Tibial artery (tissue), 4 donors: Measurements from ENCODE around the gene INTS4.

Source experiments
- DNase-seq, 2 donors: peaks; one replicate each; pipeline ENCODE4 v3.0.0-alpha.2; 2019
- H3K27ac ChIP-seq, 2 donors: fragments of 200-600 bp; sonication (generic) in 1 of 2; 1 replicate in 1 of 2; 2 replicates in 1 of 2; pipeline ENCODE4 v1.5.1; 2018 to 2019; ENCODE audit warnings: mild to moderate bottlenecking in 1 of 2
- H3K27me3 ChIP-seq, 2 donors: fragments of 200-600 bp; sonication (generic) in 1 of 2; one replicate each; pipeline versions ENCODE4 v1.5.1 to v1.6.0; 2016 to 2019
- H3K36me3 ChIP-seq, 3 donors: fragments of 200-600 bp; sonication (generic) in 2 of 3; one replicate each; pipeline ENCODE4 v1.5.1; 2016 to 2019; ENCODE audit warnings: mild to moderate bottlenecking in 2 of 3
- H3K4me1 ChIP-seq, 4 donors: fragments of 200-600 bp; sonication (generic) in 2 of 4; 1 replicate in 3 of 4; 2 replicates in 1 of 4; pipeline ENCODE4 v1.5.1; 2016 to 2019
- H3K4me3 ChIP-seq, 2 donors: fragments of 200-600 bp; sonication (generic) in 1 of 2; 1 replicate in 1 of 2; 2 replicates in 1 of 2; pipeline ENCODE4 v1.5.1; 2018 to 2019; ENCODE audit warnings: mild to moderate bottlenecking in 2 of 2
- H3K9me3 ChIP-seq, 3 donors: fragments of 200-600 bp; sonication (generic) in 1 of 3; one replicate each; pipeline ENCODE4 v1.5.1; 2016 to 2019
- intact Hi-C: fragments of 100-400 bp; cut with DNase I; formaldehyde crosslinking; loops from one replicate; pipeline ENCODE4 v1.15.0; 2023; ENCODE audit warnings: low total_unique reads
- TF ChIP-seq, protein P1 (sequence below), 2 experiments: fragments of 200-600 bp in 1 of 2; fragments of 450-650 bp in 1 of 2; IDR thresholded peaks; one replicate each; pipeline ENCODE4 v1.5.1; 2017 to 2019; ENCODE audit warnings: antibody characterized with exemption in 2 of 2, mild to moderate bottlenecking in 1 of 2, moderate library complexity in 1 of 2

The INTS4 gene

DNA sequence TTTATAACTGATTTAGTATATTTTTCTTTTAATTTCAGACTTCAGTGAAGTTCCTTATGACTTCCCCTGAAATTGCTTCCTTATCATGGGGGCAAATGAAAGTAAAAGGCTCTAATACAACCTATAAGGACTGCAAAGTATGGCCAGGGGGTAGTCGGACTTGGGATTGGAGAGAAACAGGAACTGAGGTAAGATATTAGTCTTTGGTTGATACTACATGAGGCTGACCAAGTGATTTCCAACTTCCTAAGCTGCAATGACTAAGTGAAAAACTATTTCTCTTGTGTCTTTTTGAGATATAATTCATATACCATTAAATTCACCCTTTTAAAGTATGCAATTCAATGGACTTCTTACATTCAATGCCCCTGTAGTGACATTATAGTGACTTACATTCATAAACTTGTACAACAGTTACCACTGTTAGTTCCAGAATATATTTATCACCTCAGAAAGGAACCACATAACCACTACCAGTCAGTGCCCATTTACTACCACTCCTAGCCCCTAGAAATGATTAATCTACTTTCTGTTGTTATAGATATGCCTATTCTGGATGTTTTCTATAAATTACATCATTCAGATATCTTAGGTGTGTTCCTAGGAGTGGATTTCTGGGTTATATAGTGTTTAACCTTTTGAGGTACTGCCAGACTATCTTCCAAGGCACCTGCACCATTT is 151.9 kb downstream of the INTS4 start:
- TF ChIP-seq, protein P1, sequence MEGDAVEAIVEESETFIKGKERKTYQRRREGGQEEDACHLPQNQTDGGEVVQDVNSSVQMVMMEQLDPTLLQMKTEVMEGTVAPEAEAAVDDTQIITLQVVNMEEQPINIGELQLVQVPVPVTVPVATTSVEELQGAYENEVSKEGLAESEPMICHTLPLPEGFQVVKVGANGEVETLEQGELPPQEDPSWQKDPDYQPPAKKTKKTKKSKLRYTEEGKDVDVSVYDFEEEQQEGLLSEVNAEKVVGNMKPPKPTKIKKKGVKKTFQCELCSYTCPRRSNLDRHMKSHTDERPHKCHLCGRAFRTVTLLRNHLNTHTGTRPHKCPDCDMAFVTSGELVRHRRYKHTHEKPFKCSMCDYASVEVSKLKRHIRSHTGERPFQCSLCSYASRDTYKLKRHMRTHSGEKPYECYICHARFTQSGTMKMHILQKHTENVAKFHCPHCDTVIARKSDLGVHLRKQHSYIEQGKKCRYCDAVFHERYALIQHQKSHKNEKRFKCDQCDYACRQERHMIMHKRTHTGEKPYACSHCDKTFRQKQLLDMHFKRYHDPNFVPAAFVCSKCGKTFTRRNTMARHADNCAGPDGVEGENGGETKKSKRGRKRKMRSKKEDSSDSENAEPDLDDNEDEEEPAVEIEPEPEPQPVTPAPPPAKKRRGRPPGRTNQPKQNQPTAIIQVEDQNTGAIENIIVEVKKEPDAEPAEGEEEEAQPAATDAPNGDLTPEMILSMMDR (IDR thresholded peaks at IDR 0.05) = no peak
- no peaks in the 10 kb centered on the region for H3K9me3 ChIP-seq
- DNase-seq = no peak
- no peaks in the 10 kb centered on the region for H3K4me1 ChIP-seq
- H3K36me3 ChIP-seq = peaks cover 48 to 63% (median 59%) of the 10 kb centered on the region in 3 donors
- no peaks in the 10 kb centered on the region for H3K27me3 ChIP-seq
- intact Hi-C loops = no loop called here
- H3K27ac ChIP-seq = no peak overlapping the region
- no peak overlapping the region for H3K4me3 ChIP-seq

DNA sequence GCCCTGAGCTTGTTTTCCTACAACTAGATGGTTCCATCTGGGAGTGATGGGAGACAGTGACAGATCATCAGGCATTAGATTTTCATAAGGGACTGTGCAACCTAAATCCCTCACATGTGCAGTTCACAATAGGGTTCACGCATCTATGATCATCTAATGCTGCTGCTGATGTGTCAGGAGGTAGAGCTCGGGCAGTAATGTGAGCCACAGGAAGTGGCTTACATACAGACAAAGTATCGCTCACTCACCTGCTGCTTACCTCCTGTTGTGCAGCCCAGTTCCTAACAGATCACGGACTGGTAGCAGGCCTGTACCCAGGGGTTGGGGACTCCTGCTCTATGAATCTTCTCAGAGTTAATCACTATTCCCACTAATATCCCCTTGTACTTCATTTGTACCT is 161.2 kb downstream of the INTS4 start:
- no peak overlapping the region for H3K4me3 ChIP-seq
- intact Hi-C loops = no loop called here
- TF ChIP-seq, protein P1 (IDR thresholded peaks at IDR 0.05) = no peak
- no peaks in the 10 kb centered on the region for H3K4me1 ChIP-seq
- no peaks in the 10 kb centered on the region for H3K36me3 ChIP-seq
- H3K9me3 ChIP-seq = no peaks in the 10 kb centered on the region
- H3K27ac ChIP-seq = no peak overlapping the region
- no peaks in the 10 kb centered on the region for H3K27me3 ChIP-seq
- no peak for DNase-seq

DNA sequence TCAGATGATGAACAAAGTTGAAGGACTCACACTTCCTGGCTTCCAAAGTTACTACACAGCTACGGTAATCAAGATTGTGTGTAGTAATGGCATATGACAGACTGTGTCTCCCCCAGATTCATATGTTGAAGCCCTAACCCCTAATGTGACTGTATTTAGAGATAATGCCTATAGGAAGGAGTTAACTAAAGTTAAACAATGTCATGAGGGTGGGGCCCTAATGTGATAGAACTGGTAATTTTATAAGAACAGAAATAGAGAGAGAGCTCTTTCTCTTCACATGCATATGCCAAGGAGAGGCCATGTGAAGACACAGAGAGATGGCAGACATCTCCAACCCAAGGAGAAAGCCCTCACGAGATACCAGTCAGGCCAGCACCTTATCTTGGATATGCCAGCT is 165.5 kb downstream of the INTS4 start:
- no peaks in the 10 kb centered on the region for H3K36me3 ChIP-seq
- TF ChIP-seq, protein P1 (IDR thresholded peaks at IDR 0.05) = no peak
- no peak overlapping the region for H3K27ac ChIP-seq
- DNase-seq = no peak
- H3K9me3 ChIP-seq = no peaks in the 10 kb centered on the region
- intact Hi-C loops = no loop called here
- H3K4me3 ChIP-seq = no peak overlapping the region
- peaks cover 0 to 7% (median 2%) of the 10 kb centered on the region in 4 donors for H3K4me1 ChIP-seq
- H3K27me3 ChIP-seq = no peaks in the 10 kb centered on the region
